ENCODE results near the gene UGT1A4.

UGT1A4 gene

GRCh38 chr2:233792720-233793119 is 74.2 kb downstream of the UGT1A4 start:
- DNase-seq: no peak

- DNase-seq: no peak
Measured at GRCh38 chr2:233793465-233794127, 75.1 kb downstream of the UGT1A4 start.

- DNase-seq: no peak
Measured at GRCh38 chr2:233794128-233794658, 75.7 kb downstream of the UGT1A4 start.

- no peak for DNase-seq
Measured at GRCh38 chr2:233795735-233796171, 77.2 kb downstream of the UGT1A4 start.

GRCh38 chr2:233796254-233796653 is 77.7 kb downstream of the UGT1A4 start:
- DNase-seq: no peak

GRCh38 chr2:233798335-233799086 is 80.0 kb downstream of the UGT1A4 start:
- no peak for DNase-seq

- DNase-seq: no peak
Measured at GRCh38 chr2:233799087-233799665, 80.6 kb downstream of the UGT1A4 start.

GRCh38 chr2:233799716-233800115 is 81.2 kb downstream of the UGT1A4 start:
- no peak for DNase-seq

GRCh38 chr2:233800208-233800607 is 81.7 kb downstream of the UGT1A4 start:
- no peak for DNase-seq

GRCh38 chr2:233801357-233802131 is 83.0 kb downstream of the UGT1A4 start:
- no peak for DNase-seq

GRCh38 chr2:233802132-233802815 is 83.7 kb downstream of the UGT1A4 start:
- DNase-seq: no peak

GRCh38 chr2:233803292-233803911 is 84.9 kb downstream of the UGT1A4 start:
- no peak for DNase-seq

GRCh38 chr2:233803994-233804393 is 85.5 kb downstream of the UGT1A4 start:
- no peak for DNase-seq

GRCh38 chr2:233807215-233807865 is 88.8 kb downstream of the UGT1A4 start:
- no peak for DNase-seq

- DNase-seq: no peak
Measured at GRCh38 chr2:233807966-233808935, 89.7 kb downstream of the UGT1A4 start.

- DNase-seq: no peak
Measured at GRCh38 chr2:233810385-233810784, 91.8 kb downstream of the UGT1A4 start.

GRCh38 chr2:233811087-233811486 is 92.6 kb downstream of the UGT1A4 start:
- no peak for DNase-seq

GRCh38 chr2:233811732-233812131 is 93.2 kb downstream of the UGT1A4 start:
- DNase-seq: no peak

- DNase-seq: no peak
Measured at GRCh38 chr2:233813236-233814055, 94.9 kb downstream of the UGT1A4 start.

All from cerebellar nuclear complex (tissue), 1 donor.